ENCODE results near the gene KCNH1. TPM values are rescaled to one million over a fixed set of nuclear protein-coding genes. Genes with fewer than 3 reads are reported as not detected.

The KCNH1 gene
- total and polyA plus RNA-seq, 9 of the 15 experiments (the other 6 are each of a cell fraction or from before 2014, with no cell fraction given): not detected

GRCh38 chr1:211127166-211127565 is 6.8 kb downstream of the KCNH1 start:
- Histone ChIP-seq H3K9ac (ENCODE audit: insufficient read depth in 1 of 2, low read depth in 2 of 2, low read length in 2 of 2) (no peak overlapping the region), H3K4me1 (replicated peaks in 1 of 2; ENCODE audit: control insufficient read depth in 2 of 2, insufficient read depth in 2 of 2, low read length in 2 of 2) (no peaks in the 10 kb centered on the region), H4K20me1 (replicated peaks; ENCODE audit: control insufficient read depth, insufficient read depth, low read length) (no peaks in the 10 kb centered on the region), H3K27me3 (ENCODE audit: control insufficient read depth in 2 of 2, insufficient read depth in 2 of 2, low read length in 2 of 2) (peaks cover 26 to 28% of the 10 kb centered on the region in 2 experiments), H3K4me2 (ENCODE audit: insufficient read depth, low read length) (no peak overlapping the region), H3K79me2 (ENCODE audit: control insufficient read depth, insufficient read depth, low read length) (no peaks in the 10 kb centered on the region), H3K4me3 (no peak overlapping the region), H2AFZ (ENCODE audit: low read depth, low read length) (no peak overlapping the region), H3K36me3 (ENCODE audit: control insufficient read depth, insufficient read depth, low read length) (no peaks in the 10 kb centered on the region), H3K9me1 (ENCODE audit: control insufficient read depth, insufficient read depth, low read length) (no peaks in the 10 kb centered on the region), H3K27ac (ENCODE audit: extremely low read depth, low read depth, low read length) (no peak overlapping the region), H3K9me3 (replicated peaks; ENCODE audit: control insufficient read depth, insufficient read depth, low read depth, low read length) (no peaks in the 10 kb centered on the region)
- BruUV-seq (replicated peaks): no TSS peak
- intact Hi-C loops (cut with micrococcal nuclease): no loop called here
- DNase-seq (ENCODE audit: extremely low read depth in 1 of 4, low spot score in 3 of 4) (no peak), FAIRE-seq (no peak), ATAC-seq (no peak)
- POLR2A ChIA-PET: no interaction called here
- CTCF ChIA-PET (ENCODE audit: low intra/inter-chr PET ratio): no interaction called here
- 0% methylated on average over 4 of the region's 4 CpGs for WGBS (ENCODE audit: insufficient coverage, low coverage, missing lambda C conversion rate)
- in situ Hi-C loops (cut with MboI): loop anchor here (25.0 kb wide), 2 partner anchors 990 to 1265 kb away; no protein-coding TSS in a partner anchor
- TF ChIP-seq CEBPZ (IDR thresholded peaks at IDR 0.05; ENCODE audit: borderline replicate concordance, low read depth, low read length): no peak
- no peak for TF ChIP-seq MIER1 (IDR thresholded peaks at IDR 0.05; ENCODE audit: low read depth)
- TF ChIP-seq ELF2 (CRISPR knock-in tag; IDR thresholded peaks at IDR 0.05): no peak
- no peak for TF ChIP-seq SPI1 (IDR thresholded peaks at IDR 0.05; ENCODE audit: borderline replicate concordance, low read depth, low read length)
- TF ChIP-seq ZNF398 (CRISPR knock-in tag; IDR thresholded peaks at IDR 0.05): no peak
- TF ChIP-seq MAX (CRISPR knock-in tag; IDR thresholded peaks at IDR 0.05): no peak
- no peak for TF ChIP-seq ARID2 (IDR thresholded peaks at IDR 0.05)
- no peak for TF ChIP-seq ZNF707 (CRISPR knock-in tag; conservative IDR thresholded peaks at IDR 0.05)
